HCT116 (cell line): Measurements from ENCODE around the gene LINC00237. TPM values are rescaled to one million over a fixed set of nuclear protein-coding genes. Genes with fewer than 3 reads are reported as not detected.

Source experiments
- ATAC-seq: fragments of 200-7000 bp; cut with Tn5 transposase; 2 replicates; pipeline ENCODE4 v1.9.1; 2020; ENCODE audit warnings: mild to moderate bottlenecking, moderate library complexity
- BruUV-seq: library from RNA; stranded (reverse); fragments of 400-500 nt; replicated peaks from 2 replicates; lab custom pipeline; 2021; lab: Mats Ljungman, UMichigan
- CTCF ChIA-PET: fragments of 300-600 bp; sonication (Branson Sonifier 250); formaldehyde crosslinking; loops from one replicate; lab custom pipeline; 2021; ENCODE audit warnings: antibody characterized with exemption; lab: Charles Lee
- POLR2A ChIA-PET: fragments of 300-600, 350-600 bp; sonication (Branson Sonifier 250); formaldehyde crosslinking; loops from one replicate; lab custom pipeline; 2021; ENCODE audit warnings: antibody characterized with exemption; lab: Charles Lee
- RAD21 ChIA-PET, 2 experiments: fragments of 300-600 bp; sonication (Branson Sonifier 250); formaldehyde crosslinking; loops; one replicate each; lab custom pipeline; 2023; ENCODE audit warnings: low total read pairs in 2 of 2; ENCODE audit not compliant: uncharacterized antibody in 2 of 2, unreplicated experiment in 2 of 2, low non-redundant PET in 1 of 2; lab: Charles Lee
- DNase-seq: peaks from one replicate; pipeline ENCODE4 v3.0.0-alpha.2; 2010; ENCODE audit warnings: low read depth, low spot score
- H2AFZ ChIP-seq: fragments of 200-600 bp; shearing (Covaris generic), sonication (generic); 2 replicates; pipeline ENCODE4 v1.6.1; 2017; ENCODE audit warnings: low read depth, mixed run types, mixed read lengths, antibody characterized with exemption, low read length; ENCODE audit not compliant: poor library complexity, severe bottlenecking
- H3K27ac ChIP-seq: 2 replicates; pipeline ENCODE4 v1.5.1; 2012; ENCODE audit warnings: low read depth, low read length
- H3K27me3 ChIP-seq: fragments of 200-600 bp; sonication (generic); 2 replicates; pipeline ENCODE4 v1.6.1; 2016; ENCODE audit warnings: mixed run types, low read length, mixed read lengths; ENCODE audit not compliant: insufficient read depth
- H3K36me3 ChIP-seq, 2 experiments: fragments of 200-500 bp in 1 of 2; fragments of 200-600 bp in 1 of 2; sonication (Bioruptor generic) in 1 of 2; sonication (generic) in 1 of 2; 2 replicates each; pipeline versions ENCODE4 v1.5.1 to v1.6.1; 2014 to 2016; ENCODE audit warnings: low read length in 2 of 2, inconsistent platforms in 1 of 2, mixed read lengths in 1 of 2, mixed run types in 1 of 2; ENCODE audit not compliant: insufficient read depth in 2 of 2, control insufficient read depth in 1 of 2
- H3K4me1 ChIP-seq, 2 experiments: fragments of 200-600 bp in 1 of 2; sonication (generic) in 1 of 2; 2 replicates each; pipeline versions ENCODE4 v1.5.1 to v1.6.1; 2012 to 2017; ENCODE audit warnings: low read length in 2 of 2, inconsistent platforms in 1 of 2, mild to moderate bottlenecking in 1 of 2, mixed read lengths in 1 of 2, mixed run types in 1 of 2, moderate library complexity in 1 of 2; ENCODE audit not compliant: insufficient read depth in 2 of 2, control insufficient read depth in 1 of 2
- H3K4me2 ChIP-seq: fragments of 200-600 bp; sonication (generic); 2 replicates; pipeline ENCODE4 v1.6.1; 2017; ENCODE audit warnings: mixed run types, low read length, mixed read lengths
- H3K4me3 ChIP-seq, 2 experiments: fragments of 200-600 bp in 1 of 2; sonication (generic) in 1 of 2; replicated peaks in 1 of 2; 2 replicates each; pipeline ENCODE4 v1.5.1; 2011 to 2016; ENCODE audit warnings: low read length in 2 of 2, control low read depth in 1 of 2, low read depth in 1 of 2, mild to moderate bottlenecking in 1 of 2, mixed read lengths in 1 of 2, mixed run types in 1 of 2
- H3K79me2 ChIP-seq: fragments of 200-600 bp; sonication (generic); 2 replicates; pipeline ENCODE4 v1.6.1; 2017; ENCODE audit warnings: mild to moderate bottlenecking, mixed run types, low read length, moderate library complexity, mixed read lengths; ENCODE audit not compliant: insufficient read depth
- H3K9ac ChIP-seq: fragments of 200-600 bp; sonication (generic); 2 replicates; pipeline ENCODE4 v1.6.1; 2016; ENCODE audit warnings: low read length, mixed read lengths
- H3K9me2 ChIP-seq: fragments of 200-600 bp; sonication (generic), shearing (Covaris generic); 2 replicates; pipeline ENCODE4 v1.6.1; 2017; ENCODE audit warnings: mixed run types, mild to moderate bottlenecking, moderate library complexity; ENCODE audit not compliant: insufficient read depth
- H3K9me3 ChIP-seq, 2 experiments: fragments of 200-500 bp in 1 of 2; fragments of 200-600 bp in 1 of 2; sonication (Bioruptor generic) in 1 of 2; sonication (generic) in 1 of 2; 2 replicates each; pipeline ENCODE4 v1.6.1; 2014 to 2017; ENCODE audit warnings: low read length in 2 of 2, mixed read lengths in 2 of 2, inconsistent platforms in 1 of 2, low read depth in 1 of 2, mild to moderate bottlenecking in 1 of 2, mixed run types in 1 of 2, moderate library complexity in 1 of 2; ENCODE audit not compliant: control insufficient read depth in 1 of 2, insufficient read depth in 1 of 2
- H4K20me1 ChIP-seq: fragments of 200-600 bp; sonication (generic), shearing (Covaris generic); 2 replicates; pipeline ENCODE4 v1.6.1; 2017; ENCODE audit warnings: mixed run types, mild to moderate bottlenecking, moderate library complexity; ENCODE audit not compliant: insufficient read depth
- ATF3 ChIP-seq: IDR thresholded peaks from 2 replicates; pipeline ENCODE4 v1.6.1; 2012
- CBX3 ChIP-seq: IDR thresholded peaks from 2 replicates; pipeline ENCODE4 v1.6.1; 2012; ENCODE audit warnings: low read depth
- CTCF ChIP-seq, 3 experiments: fragments of 200-600 bp in 1 of 3; sonication (generic) in 1 of 3; IDR thresholded peaks in 2 of 3; conservative IDR thresholded peaks in 1 of 3; 2 replicates each; pipeline ENCODE4 v1.5.1; 2012 to 2017; ENCODE audit warnings: low read depth in 2 of 3, low read length in 2 of 3, antibody characterized with exemption in 1 of 3, borderline replicate concordance in 1 of 3, control low read depth in 1 of 3, mild to moderate bottlenecking in 1 of 3, mixed read lengths in 1 of 3, mixed run types in 1 of 3, moderate library complexity in 1 of 3; ENCODE audit not compliant: insufficient read depth in 1 of 3
- EGR1 ChIP-seq: IDR thresholded peaks from 2 replicates; pipeline ENCODE4 v1.6.1; 2012; ENCODE audit warnings: low read depth
- EZH2 ChIP-seq: fragments of 200-600 bp; sonication (generic); IDR thresholded peaks from 2 replicates; pipeline ENCODE4 v1.6.1; 2017; ENCODE audit warnings: antibody characterized with exemption, mixed run types
- EZH2phosphoT487 ChIP-seq: fragments of 200-600 bp; IDR thresholded peaks from 2 replicates; pipeline ENCODE4 v1.6.1; 2018; ENCODE audit warnings: antibody characterized with exemption, borderline replicate concordance
- FOSL1 ChIP-seq: IDR thresholded peaks from 2 replicates; pipeline ENCODE4 v1.6.1; 2012; ENCODE audit warnings: low read depth
- MAX ChIP-seq: IDR thresholded peaks from 2 replicates; pipeline ENCODE4 v1.6.1; 2012
- POLR2A ChIP-seq: IDR thresholded peaks from 2 replicates; pipeline ENCODE4 v1.7.0; 2011; ENCODE audit warnings: borderline replicate concordance; ENCODE audit not compliant: insufficient read depth, insufficient read length; ENCODE audit errors: extremely low read depth
- POLR2AphosphoS5 ChIP-seq: IDR thresholded peaks from 2 replicates; pipeline ENCODE4 v1.6.1; 2011; ENCODE audit warnings: mild to moderate bottlenecking, low read depth, low read length, moderate library complexity
- REST ChIP-seq: IDR thresholded peaks from 2 replicates; pipeline ENCODE4 v1.6.1; 2012; ENCODE audit warnings: low read depth
- SIN3A ChIP-seq: IDR thresholded peaks from 2 replicates; pipeline ENCODE4 v1.6.1; 2012; ENCODE audit warnings: low read depth
- SP1 ChIP-seq: IDR thresholded peaks from 2 replicates; pipeline ENCODE4 v1.6.1; 2012; ENCODE audit warnings: low read depth
- SRF ChIP-seq: IDR thresholded peaks from 2 replicates; pipeline ENCODE4 v1.6.1; 2012; ENCODE audit warnings: low read depth
- TCF7L2 ChIP-seq: IDR thresholded peaks from 2 replicates; pipeline ENCODE4 v1.7.0; 2011; ENCODE audit warnings: borderline replicate concordance, inconsistent platforms; ENCODE audit not compliant: insufficient read depth, insufficient read length; ENCODE audit errors: extremely low read depth
- YY1 ChIP-seq: IDR thresholded peaks from 2 replicates; pipeline ENCODE4 v1.6.1; 2011; ENCODE audit warnings: low read length, low read depth, moderate library complexity, mild to moderate bottlenecking; ENCODE audit not compliant: insufficient replicate concordance; ENCODE audit errors: extremely low read depth
- ZBTB33 ChIP-seq: IDR thresholded peaks from 2 replicates; pipeline ENCODE4 v1.6.1; 2011; ENCODE audit warnings: mild to moderate bottlenecking, low read length, moderate library complexity; ENCODE audit not compliant: insufficient replicate concordance; ENCODE audit errors: extremely low read depth
- ZFX ChIP-seq: fragments of 450-650 bp; IDR thresholded peaks from 2 replicates; pipeline ENCODE4 v1.6.1; 2017
- ZNF274 ChIP-seq: fragments of 200-500 bp; sonication (Bioruptor generic); IDR thresholded peaks from 2 replicates; pipeline ENCODE4 v1.6.1; 2014; ENCODE audit warnings: mild to moderate bottlenecking, low read depth, low read length, inconsistent platforms
- intact Hi-C: fragments of 100-400 bp; cut with micrococcal nuclease; formaldehyde crosslinking; loops from 2 replicates; pipeline ENCODE4 v1.10.0; 2022
- total RNA-seq: library from RNA; stranded (reverse); gene quantifications from one replicate; pipeline ENCODE4 v1.2.1, GENCODE V29; 2021; ENCODE audit not compliant: unreplicated experiment

LINC00237 gene
- total RNA-seq, 1 experiment from 2014 or later: not detected

GRCh38 chr20:21090111-21090618 lies 16.0 kb downstream of the LINC00237 start:
- Histone ChIP-seq H3K27me3 (no peaks in the 10 kb centered on the region), H3K9me2 (no peaks in the 10 kb centered on the region), H2AFZ (no peak overlapping the region), H4K20me1 (no peaks in the 10 kb centered on the region), H3K36me3 (no peaks in the 10 kb centered on the region), H3K27ac (no peak overlapping the region), H3K4me3 (no peak overlapping the region), H3K4me1 (no peaks in the 10 kb centered on the region), H3K9me3 (no peaks in the 10 kb centered on the region), H3K9ac (no peak overlapping the region), H3K79me2 (no peaks in the 10 kb centered on the region), H3K4me2 (no peak overlapping the region)
- ChIA-PET POLR2A (no interaction called here), CTCF (no interaction called here), RAD21 (no interaction called here)
- ATAC-seq: no peak
- TF ChIP-seq SRF (no peak), SIN3A (no peak), ZBTB33 (no peak), ZNF274 (no peak), EZH2 (no peak), TCF7L2 (no peak), SP1 (no peak), EZH2phosphoT487 (no peak), CBX3 (no peak), FOSL1 (no peak), POLR2AphosphoS5 (no peak), YY1 (no peak), ZFX (no peak), ATF3 (no peak), REST (no peak), EGR1 (no peak), CTCF (IDR thresholded peaks at IDR 0.05 in 2 of 3, conservative IDR thresholded peaks at IDR 0.05 in 1 of 3; ENCODE audit: borderline replicate concordance in 1 of 3, insufficient read depth in 1 of 3, low read depth in 2 of 3, low read length in 2 of 3) (no peak), POLR2A (no peak), MAX (no peak)
- intact Hi-C loops: no loop called here
- no TSS peak for BruUV-seq
- DNase-seq: no peak
